ENCODE measurements around the gene FOXN3. TPM values are rescaled to one million over a fixed set of nuclear protein-coding genes. Genes with fewer than 3 reads are reported as not detected.

The FOXN3 gene
- polyA plus RNA-seq, 1 donor (not counting 4 experiments of a cell fraction or from before 2014, with no cell fraction given), result 10.2 TPM

GRCh38 chr14:89290813-89291212 is 126.2 kb downstream of the FOXN3 start:
- no peaks in the 10 kb centered on the region for H3K9me3 ChIP-seq (ENCODE audit: control insufficient read depth, low read depth, low read length)
- H4K20me1 ChIP-seq (ENCODE audit: control insufficient read depth, extremely low read depth, insufficient read depth, low read length), result no peaks in the 10 kb centered on the region
- FAIRE-seq (no peak), DNase-seq (ENCODE audit: low read depth, low spot score) (no peak)
- dilution Hi-C loops (cut with MboI; ENCODE audit: extremely low pct_ligation_motif_present, low sequenced_read_pairs), result no loop called here
- H3K27ac ChIP-seq (ENCODE audit: control insufficient read depth, insufficient read depth, low read length), result no peak overlapping the region
- TF ChIP-seq CTCF (optimal IDR thresholded peaks at IDR 0.05 in 1 of 3, IDR thresholded peaks at IDR 0.05 in 1 of 3, conservative IDR thresholded peaks at IDR 0.05 in 1 of 3; ENCODE audit: extremely low read depth in 1 of 3, insufficient read depth in 2 of 3, low read length in 3 of 3) (no peak), EZH2 (IDR thresholded peaks at IDR 0.05; ENCODE audit: low read length) (no peak)
- H2AFZ ChIP-seq (ENCODE audit: control insufficient read depth, low read length), result no peak overlapping the region
- no peak overlapping the region for H3K4me3 ChIP-seq (ENCODE audit: control insufficient read depth in 2 of 3, extremely low read depth in 1 of 3, insufficient read depth in 2 of 3, low read depth in 1 of 3, low read length in 3 of 3)
- no peaks in the 10 kb centered on the region for H3K36me3 ChIP-seq (ENCODE audit: control insufficient read depth in 2 of 2, extremely low read depth in 1 of 2, insufficient read depth in 2 of 2, low read length in 2 of 2)
- no peak overlapping the region for H3K4me2 ChIP-seq (ENCODE audit: control insufficient read depth, extremely low read depth, insufficient read depth, low read depth, low read length)
- H3K4me1 ChIP-seq (ENCODE audit: control insufficient read depth, extremely low read depth, insufficient read depth, low read length), result no peaks in the 10 kb centered on the region
- no peaks in the 10 kb centered on the region for H3K79me2 ChIP-seq (ENCODE audit: control insufficient read depth, insufficient read depth, low read length)
- H3K9ac ChIP-seq (ENCODE audit: control insufficient read depth, extremely low read depth, insufficient read depth, low read length), result no peak overlapping the region
- H3K27me3 ChIP-seq (ENCODE audit: control insufficient read depth, extremely low read depth, insufficient read depth, low read length), result no peaks in the 10 kb centered on the region
- no peaks in the 10 kb centered on the region for H3K9me1 ChIP-seq (ENCODE audit: control insufficient read depth, extremely low read depth, insufficient read depth, low read length)

DNA sequence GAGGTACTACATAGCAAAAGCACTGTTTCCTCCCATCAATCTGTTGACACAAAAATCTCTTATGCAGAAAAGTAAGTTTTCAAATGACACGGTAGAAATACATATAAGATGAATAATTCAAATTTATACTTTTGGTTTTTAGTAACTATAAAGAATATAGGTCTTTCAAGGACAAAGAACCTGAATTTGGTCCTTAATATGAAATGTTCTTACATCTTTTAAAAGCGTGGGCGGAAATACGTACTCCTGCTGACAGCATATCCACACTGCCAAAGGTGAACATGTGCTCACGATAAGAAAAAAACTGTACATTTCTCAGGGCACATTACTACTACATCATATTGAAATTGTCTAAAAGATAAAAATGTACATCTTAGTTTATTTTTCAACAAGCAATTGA is 127.6 kb downstream of the FOXN3 start:
- dilution Hi-C loops (cut with MboI; ENCODE audit: extremely low pct_ligation_motif_present, low sequenced_read_pairs), result no loop called here
- Histone ChIP-seq H3K9me3 (ENCODE audit: control insufficient read depth, low read depth, low read length) (no peaks in the 10 kb centered on the region), H3K4me2 (ENCODE audit: control insufficient read depth, extremely low read depth, insufficient read depth, low read depth, low read length) (no peak overlapping the region)

More for the DNA sequence above, 127.6 kb downstream of the FOXN3 start:
- no peaks in the 10 kb centered on the region for H3K9me1 ChIP-seq (ENCODE audit: control insufficient read depth, extremely low read depth, insufficient read depth, low read length)
- H3K36me3 ChIP-seq (ENCODE audit: control insufficient read depth in 2 of 2, extremely low read depth in 1 of 2, insufficient read depth in 2 of 2, low read length in 2 of 2), result no peaks in the 10 kb centered on the region
- DNase-seq (ENCODE audit: low read depth, low spot score) (no peak), FAIRE-seq (no peak)
- no peaks in the 10 kb centered on the region for H4K20me1 ChIP-seq (ENCODE audit: control insufficient read depth, extremely low read depth, insufficient read depth, low read length)
- H3K4me1 ChIP-seq (ENCODE audit: control insufficient read depth, extremely low read depth, insufficient read depth, low read length), result no peaks in the 10 kb centered on the region
- H3K27me3 ChIP-seq (ENCODE audit: control insufficient read depth, extremely low read depth, insufficient read depth, low read length), result no peaks in the 10 kb centered on the region
- H2AFZ ChIP-seq (ENCODE audit: control insufficient read depth, low read length), result no peak overlapping the region
- no peak overlapping the region for H3K4me3 ChIP-seq (ENCODE audit: control insufficient read depth in 2 of 3, extremely low read depth in 1 of 3, insufficient read depth in 2 of 3, low read depth in 1 of 3, low read length in 3 of 3)
- H3K9ac ChIP-seq (ENCODE audit: control insufficient read depth, extremely low read depth, insufficient read depth, low read length), result no peak overlapping the region
- no peak for TF ChIP-seq CTCF (optimal IDR thresholded peaks at IDR 0.05 in 1 of 3, IDR thresholded peaks at IDR 0.05 in 1 of 3, conservative IDR thresholded peaks at IDR 0.05 in 1 of 3; ENCODE audit: extremely low read depth in 1 of 3, insufficient read depth in 2 of 3, low read length in 3 of 3)
- TF ChIP-seq EZH2 (IDR thresholded peaks at IDR 0.05; ENCODE audit: low read length), result no peak
- no peak overlapping the region for H3K27ac ChIP-seq (ENCODE audit: control insufficient read depth, insufficient read depth, low read length)
- no peaks in the 10 kb centered on the region for H3K79me2 ChIP-seq (ENCODE audit: control insufficient read depth, insufficient read depth, low read length)
